Skin of body (tissue), 2 donors: ENCODE data around the gene E2F1. TPM values are rescaled to one million over a fixed set of nuclear protein-coding genes. Genes with fewer than 3 reads are reported as not detected.
"Not testable (repeated sequence)": the region's sequence is repeated elsewhere in the genome, so short reads cannot be mapped to it uniquely, and the experiment has no call there.

Source experiments
- DNase-seq: peaks from one replicate; lab custom pipeline; 2025; lab: John Stamatoyannopoulos, UW
- total RNA-seq: library from RNA; depleted of rRNA; stranded (reverse); fragments of >200 nt; gene quantifications from one replicate; pipeline ENCODE4 v1.2.3, GENCODE V29; 2014

The E2F1 gene
- total RNA-seq, 1 donor from 2014 or later, result 3.7 TPM

DNA sequence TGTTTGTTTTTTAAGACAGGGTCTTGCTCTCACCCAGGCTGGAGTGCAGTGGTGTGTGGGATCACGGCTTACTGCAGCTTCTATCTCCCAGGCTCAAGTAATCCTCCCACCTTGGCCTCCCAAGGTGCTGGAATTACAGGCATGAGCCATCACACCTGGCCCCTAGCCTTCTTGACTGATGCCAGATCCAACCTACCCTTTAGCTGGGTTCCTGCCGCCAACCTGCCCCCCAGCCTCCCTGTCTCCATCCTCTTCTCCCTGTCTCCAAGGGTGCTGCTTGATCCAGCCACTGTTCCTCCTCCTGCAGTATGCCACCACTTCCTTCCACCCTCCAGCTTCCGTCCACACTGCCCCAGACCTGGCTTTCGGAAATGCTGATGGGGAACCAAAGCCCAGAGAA lies 27.3 kb downstream of the E2F1 start:
- no peak for DNase-seq

GRCh38 chr20:33658510-33658909 lies 27.7 kb downstream of the E2F1 start:
- DNase-seq, result no peak

GRCh38 chr20:33657704-33658095 lies 28.5 kb downstream of the E2F1 start:
- no peak for DNase-seq

DNA sequence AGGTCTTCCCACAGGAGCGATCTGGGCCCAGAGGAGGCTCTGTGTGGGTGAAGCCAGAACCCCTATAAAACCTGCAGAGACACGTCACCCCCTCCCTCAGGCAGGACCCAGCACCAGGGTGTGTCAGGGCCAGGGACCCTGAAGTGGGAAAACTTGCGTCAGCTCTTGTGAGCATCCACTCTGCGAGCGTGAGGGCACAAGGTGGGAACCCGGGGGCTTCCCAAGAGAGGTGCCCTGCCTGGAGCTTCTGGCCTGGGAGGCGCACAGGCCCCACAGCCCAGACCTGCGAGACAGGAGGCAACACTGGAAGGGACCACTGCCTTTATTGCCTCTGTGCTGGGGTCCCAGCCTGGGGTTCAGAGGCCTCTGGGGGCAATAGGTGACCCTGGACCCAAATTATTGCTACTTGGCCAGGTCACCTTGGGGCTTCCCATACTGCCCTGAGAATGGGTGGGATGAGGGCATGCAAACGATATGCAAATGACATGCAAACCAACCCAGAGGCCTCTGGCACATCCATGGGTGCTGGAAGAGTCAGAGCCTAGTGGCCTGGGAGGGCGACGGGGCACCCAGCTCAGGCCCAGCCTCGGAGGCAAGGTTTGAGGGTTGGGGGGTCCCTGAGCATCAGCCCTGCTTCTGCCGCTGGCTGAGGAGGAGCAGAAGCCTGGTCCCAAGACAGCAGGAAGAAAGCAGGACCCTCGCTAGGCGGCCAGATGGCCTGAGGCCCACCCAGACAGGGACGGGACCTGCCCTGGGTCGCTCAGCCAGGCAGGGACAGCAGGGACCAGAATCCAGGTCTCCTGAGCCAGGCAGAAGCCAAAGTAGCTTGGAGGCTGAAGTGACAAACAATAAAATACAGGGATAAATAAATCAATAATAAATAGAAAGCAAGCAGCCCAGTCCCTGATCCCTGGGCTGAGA lies 29.1 kb downstream of the E2F1 start:
- no peak for DNase-seq

DNA sequence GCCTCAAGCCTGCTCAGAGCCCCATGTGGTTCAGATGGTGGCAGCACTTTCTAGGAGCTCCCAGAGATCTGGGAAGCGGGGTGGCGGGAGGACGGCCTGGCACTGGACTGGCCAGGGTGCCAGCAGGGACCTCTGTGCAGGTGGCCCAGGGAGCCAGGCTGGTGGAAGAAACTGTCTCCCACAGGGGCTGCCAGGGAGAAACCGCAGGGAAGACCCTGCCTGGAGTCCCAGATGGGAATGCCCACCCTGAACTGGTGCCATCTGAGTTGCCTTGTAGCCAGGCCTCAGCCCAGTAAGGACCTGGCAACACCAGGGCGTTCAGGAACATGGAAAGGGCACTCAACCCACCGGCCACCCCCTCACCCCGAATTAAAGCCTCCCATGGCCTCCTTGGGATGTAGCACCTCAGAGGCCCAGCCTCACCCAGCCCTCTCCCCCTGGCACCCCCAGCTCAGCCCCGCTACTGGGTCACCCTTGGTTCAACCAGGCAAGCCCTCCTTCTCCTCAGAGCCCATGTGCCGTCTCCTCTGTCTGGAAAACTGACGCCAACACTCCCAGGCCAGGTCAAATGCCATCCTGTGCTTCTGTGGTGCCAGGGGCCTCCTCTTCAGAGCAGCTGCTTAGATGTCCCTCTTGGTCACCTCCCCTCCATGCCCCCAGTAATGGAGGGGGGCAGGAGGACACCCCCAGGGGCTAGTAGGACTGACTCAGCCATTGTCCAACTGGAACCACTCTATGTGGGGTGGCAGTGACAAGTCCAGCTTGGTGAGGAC lies 30.0 kb downstream of the E2F1 start:
- no peak for DNase-seq

- no peak for DNase-seq
Observed at GRCh38 chr20:33655164-33655563, 31.0 kb downstream of the E2F1 start.

- DNase-seq, result no peak
Observed at GRCh38 chr20:33654680-33655161, 31.5 kb downstream of the E2F1 start.

GRCh38 chr20:33653900-33654596 lies 32.1 kb downstream of the E2F1 start:
- no peak for DNase-seq

- DNase-seq, result peak; percentile 18
Observed at GRCh38 chr20:33653218-33653899, 32.8 kb downstream of the E2F1 start.

- DNase-seq, result no peak
Observed at GRCh38 chr20:33651562-33652048, 34.6 kb downstream of the E2F1 start.

DNA sequence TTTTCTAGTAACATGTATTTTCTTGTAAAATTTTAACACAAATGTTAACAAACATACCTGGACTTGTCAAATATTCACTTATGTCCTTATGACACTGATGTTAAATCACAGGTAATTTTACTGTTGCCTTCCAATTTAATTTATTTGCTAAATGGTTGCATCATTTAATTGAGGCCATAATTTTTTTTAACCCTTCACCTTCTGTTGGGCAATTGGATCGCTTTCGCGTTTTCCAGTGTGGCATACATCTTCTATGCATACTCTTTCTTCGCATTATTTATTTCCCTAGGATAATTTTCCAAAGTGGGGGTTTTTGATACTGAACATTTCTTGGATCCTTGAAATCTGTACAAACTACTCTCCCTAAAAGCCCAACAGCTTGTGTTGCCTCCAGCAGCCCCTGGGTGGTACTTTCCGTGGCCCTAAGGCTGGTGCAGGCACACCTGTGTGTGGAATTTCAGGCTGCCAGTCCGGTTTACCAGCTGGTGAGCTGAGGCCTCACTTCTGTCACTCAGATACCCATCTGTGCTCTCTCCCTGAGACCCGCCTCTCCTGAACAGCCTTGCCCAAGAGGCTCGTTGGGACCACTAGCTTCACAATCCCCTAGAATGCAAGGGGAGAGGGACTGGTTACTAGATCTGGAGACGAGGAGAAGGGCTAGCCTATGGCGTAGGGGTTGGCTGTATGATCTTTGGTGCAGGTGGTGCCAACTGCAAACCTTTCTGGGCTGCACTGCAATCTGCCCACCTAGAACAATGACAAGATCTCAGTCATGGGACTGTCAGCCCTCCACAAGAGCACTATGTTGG lies 35.2 kb downstream of the E2F1 start:
- DNase-seq, result no peak

DNA sequence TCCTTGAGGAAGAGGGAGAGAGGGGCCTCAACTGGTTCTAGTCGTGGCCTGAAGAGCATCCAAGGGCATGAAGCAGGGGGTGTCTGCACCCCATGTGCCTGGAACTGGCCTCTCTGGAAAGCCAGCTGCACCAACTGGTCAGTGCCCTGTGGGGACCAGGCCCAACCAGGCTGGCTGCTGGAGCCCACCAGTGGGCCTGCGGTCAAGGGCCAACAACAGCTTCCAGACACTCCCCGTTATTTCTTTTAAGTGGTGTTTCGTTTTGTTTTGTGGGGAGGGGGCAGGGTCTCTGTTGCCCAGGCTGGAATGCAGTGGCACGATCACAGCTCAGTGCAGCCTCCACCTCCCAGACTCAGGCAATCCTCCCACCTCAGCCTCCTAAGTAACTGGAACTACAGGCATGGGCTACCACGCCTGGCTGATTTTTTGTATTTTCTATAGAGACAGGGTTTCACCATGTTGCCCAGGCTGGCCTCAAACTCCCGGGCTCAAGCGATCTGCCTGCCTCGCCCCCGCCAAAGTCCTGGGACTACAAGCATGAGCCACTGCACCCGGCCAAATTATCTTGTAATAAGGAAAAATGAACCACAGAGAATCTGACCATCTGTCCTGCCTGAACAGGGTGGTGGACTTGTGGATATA lies 36.0 kb downstream of the E2F1 start:
- no peak for DNase-seq

- DNase-seq, result no peak
Observed at GRCh38 chr20:33649201-33649681, 36.9 kb downstream of the E2F1 start.

GRCh38 chr20:33648396-33649004 lies 37.7 kb downstream of the E2F1 start:
- no peak for DNase-seq

GRCh38 chr20:33647603-33648395 lies 38.4 kb downstream of the E2F1 start:
- DNase-seq, result no peak

- DNase-seq, result not testable (repeated sequence)
Observed at GRCh38 chr20:33646959-33647602, 39.1 kb downstream of the E2F1 start.

GRCh38 chr20:33646191-33646590 lies 40.0 kb downstream of the E2F1 start:
- DNase-seq, result no peak

GRCh38 chr20:33645396-33645795 lies 40.8 kb downstream of the E2F1 start:
- DNase-seq, result no peak
